Kidney tubule cell (primary cell): ENCODE results near the gene CYSTM1.
"Not testable (repeated sequence)": the region's sequence is repeated elsewhere in the genome, so short reads cannot be mapped to it uniquely, and the experiment has no call there.

Experiments
- DNase-seq: peaks from one replicate; pipeline ENCODE4 v3.0.0-alpha.2; 2018; ENCODE audit warnings: low spot score

CYSTM1 gene

DNA sequence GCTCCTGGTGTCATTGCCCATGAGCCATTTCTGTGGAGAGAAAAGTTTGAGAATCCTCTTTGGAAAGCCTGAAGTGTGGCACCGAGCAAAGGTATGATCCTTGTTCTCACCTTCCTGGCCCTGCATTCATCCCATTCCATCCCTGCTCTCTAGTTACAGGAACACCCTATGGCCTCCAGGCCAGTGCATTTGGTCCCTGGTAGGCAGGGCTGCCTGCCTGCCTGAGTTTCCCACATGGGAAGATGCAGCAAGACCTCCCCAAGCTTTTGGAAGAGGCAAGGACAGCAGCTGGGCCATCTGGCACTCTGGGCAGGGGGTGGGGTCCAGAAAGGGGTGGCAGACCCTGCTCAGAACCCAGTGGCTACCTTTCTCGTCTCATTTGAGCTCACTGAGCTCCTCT lies 24.8 kb upstream of the CYSTM1 start:
- DNase-seq, result no peak

GRCh38 chr5:140151144-140152021 lies 23.6 kb upstream of the CYSTM1 start:
- DNase-seq, result no peak

DNA sequence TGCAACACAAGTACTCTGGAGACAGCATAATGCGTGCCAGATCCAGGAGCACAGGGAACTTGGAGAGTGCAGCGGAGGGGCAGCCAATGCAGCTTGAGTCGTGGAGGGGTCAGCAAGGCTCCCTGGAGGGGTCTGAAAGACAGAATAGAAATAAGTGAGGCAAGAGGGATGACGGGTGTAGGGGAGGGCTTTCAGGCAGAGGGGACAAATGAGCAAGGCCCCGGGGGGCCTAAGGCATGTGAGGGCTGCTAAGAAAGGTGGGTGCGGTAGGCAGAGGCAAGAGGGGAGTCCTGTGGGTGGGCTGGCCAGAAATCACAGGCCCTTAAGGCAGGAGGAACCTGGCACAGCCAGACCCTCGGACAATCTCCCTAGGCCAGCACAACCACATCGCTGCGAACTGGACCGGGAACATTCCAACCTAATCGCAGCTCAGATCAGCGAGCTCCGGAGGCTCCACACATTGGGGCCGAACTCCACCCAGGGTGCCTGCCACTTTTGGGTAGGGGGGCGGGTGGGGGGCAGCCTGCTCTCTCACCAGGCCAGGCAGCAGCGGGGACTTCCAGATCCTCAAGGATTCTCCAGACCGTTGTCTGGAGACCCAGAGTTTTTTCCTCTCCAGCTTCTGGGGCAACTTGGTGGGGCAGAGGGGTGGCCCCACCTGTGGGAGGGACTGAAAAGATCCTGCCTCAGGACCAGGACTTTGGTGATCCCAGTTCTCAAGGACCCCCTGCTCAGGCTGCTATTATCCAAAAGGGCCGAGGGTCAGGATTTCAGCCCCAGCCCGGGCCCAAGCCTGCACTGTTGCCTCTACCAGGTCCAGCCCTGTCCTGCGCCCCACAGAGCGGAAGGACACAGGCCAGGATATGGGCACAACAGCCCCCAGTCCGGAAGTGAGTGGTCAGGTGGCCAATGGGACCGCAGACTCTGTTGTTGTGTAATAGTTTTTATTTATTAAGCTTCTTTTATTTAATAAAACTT lies 22.7 kb upstream of the CYSTM1 start:
- no peak for DNase-seq

DNA sequence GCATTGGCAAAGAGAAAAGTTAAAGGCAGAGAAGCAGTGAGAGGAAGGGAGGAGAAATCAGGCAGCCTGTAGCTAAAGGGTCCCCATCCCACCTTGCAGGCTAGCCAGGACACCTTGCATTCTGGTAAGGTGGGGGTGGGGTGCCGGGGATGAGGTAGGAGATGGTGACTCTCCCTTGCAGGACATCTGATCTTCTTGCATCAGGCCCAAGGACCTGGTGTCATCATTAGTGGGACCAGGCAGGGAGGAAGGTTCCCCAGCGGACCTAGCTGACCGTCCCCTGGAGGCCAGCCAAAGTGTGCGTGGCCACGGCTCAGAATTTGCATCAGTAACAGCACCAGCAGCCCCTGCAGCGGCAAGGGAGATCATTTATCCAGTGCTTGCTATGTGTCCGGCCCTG lies 21.7 kb upstream of the CYSTM1 start:
- DNase-seq, result no peak

GRCh38 chr5:140153905-140154304 lies 21.1 kb upstream of the CYSTM1 start:
- DNase-seq, result no peak

DNA sequence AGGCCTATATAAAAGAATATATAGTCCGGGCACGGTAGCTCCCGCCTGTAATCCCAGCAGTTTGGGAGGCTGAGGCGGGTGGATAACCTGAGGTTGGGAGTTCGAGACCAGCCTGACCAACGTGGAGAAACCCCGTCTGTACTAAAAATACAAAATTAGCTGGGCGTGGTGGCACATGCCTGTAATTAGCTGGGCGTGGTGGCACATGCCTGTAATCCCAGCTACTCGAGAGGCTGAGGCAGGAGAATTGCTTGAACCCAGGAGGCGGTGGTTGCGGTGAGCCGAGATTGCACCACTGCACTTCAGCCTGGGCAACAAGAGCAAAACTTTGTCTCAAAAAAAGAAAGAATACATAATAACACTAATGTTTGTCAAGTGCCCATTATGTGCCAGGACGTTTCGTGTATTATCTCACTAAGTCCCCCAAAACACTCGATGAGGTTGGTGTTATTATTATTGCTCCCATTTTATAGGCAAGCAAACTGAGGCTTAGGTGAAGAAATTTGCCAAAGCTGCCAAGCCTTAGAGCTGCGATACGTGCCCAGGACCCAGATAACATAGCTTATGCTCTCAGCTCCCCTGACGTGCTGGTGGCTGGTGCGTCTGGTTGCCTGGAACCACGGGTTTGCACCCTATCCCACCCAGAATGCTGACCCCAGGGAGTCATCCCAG lies 20.1 kb upstream of the CYSTM1 start:
- DNase-seq, result not testable (repeated sequence)

DNA sequence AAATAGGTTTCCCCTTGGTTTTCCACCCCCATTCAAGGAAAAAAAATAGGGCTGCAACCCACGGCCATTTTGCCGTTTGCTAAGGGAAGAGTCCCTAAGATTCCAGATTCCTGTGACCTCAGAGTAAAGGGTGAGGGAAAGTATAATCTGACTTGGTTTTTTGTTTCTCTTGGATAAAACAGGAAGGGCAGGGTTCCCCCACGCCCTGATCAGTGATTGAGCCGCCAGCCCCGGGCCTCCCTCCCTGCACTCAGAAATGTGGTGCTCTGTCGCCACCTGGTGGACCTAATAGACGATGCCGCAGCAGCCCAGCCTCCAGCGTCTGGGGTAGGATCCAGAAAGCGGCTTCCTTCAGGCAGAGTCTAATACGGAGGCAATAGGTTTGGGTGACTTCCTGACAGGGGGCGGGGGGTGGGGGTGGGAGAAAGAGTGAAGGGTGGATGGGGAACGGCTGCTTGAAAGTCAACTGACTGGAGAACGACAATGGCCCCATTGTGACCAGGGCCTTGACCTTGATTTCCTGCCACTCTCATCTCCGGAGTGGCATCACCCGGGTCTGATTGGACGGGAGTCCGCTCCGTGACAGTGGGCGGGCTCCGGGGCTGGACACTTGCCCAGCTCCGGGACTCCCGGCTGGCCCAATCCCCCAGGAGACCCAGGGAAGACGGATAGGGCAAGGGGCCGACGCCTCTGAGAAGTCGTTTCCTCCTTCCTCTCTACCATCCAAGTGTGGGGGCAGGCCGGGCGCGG lies 17.8 kb upstream of the CYSTM1 start:
- DNase-seq, result peak; percentile 86

DNA sequence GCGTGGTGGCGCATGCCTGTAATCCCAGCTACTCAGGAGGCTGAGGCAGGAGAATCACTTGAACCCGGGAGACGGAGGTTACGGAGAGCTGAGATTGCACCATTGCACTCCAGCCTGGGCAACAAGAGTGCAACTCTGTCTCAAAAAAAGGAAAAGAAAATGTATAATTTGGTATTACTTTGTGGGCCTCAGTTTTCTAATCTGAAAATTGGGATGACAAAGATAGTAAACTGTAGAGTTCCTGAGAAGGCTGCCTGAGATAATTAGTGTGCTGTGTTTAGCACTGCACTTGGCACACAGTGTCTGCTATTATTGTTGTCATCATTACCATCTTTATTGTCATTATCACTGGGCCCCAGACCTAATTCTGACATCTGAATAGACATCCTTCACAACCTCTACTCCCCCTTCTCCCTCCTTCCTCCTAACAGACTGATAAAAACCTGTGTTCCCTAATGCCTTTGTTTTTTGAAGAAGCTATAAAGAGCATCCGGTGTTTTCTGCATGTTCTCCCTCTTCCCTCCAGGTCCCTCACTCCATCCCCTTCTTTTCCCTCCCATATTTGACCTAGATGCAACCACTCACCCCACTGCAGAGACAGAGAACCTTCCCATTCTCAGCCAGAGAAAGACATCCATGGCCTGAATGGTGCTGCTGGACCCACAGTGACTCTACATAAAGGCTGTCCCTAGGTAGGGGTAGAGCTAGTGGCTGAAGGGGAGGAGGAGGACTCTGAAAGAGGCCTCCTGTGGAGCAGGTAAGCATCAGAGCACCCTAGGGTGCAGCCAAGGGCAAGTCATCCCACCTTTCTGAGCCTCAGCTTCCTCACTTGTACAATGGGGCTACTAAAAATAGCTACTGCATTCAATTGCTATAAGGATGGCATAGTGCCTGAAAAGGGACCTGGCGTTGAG lies 15.7 kb upstream of the CYSTM1 start:
- DNase-seq, result no peak

DNA sequence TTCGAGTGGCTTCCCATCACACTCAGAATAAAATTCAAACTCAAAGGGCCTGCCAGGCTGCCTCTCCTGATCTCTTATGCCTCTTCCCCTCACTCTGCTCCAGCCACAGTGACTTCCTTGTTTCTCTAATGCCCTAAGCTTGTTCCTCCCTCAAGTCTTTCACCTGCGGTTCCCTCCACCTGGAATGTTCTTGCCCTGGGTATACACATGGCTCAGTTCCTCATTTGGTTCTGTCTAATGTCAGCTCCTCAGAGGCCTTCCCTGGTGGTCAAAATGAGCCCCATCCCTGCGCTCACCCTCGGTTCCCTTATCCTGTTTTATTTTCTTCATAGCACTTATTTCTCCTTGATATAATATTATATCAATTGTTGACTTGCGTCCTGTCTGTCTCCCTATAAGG lies 12.7 kb upstream of the CYSTM1 start:
- no peak for DNase-seq

DNA sequence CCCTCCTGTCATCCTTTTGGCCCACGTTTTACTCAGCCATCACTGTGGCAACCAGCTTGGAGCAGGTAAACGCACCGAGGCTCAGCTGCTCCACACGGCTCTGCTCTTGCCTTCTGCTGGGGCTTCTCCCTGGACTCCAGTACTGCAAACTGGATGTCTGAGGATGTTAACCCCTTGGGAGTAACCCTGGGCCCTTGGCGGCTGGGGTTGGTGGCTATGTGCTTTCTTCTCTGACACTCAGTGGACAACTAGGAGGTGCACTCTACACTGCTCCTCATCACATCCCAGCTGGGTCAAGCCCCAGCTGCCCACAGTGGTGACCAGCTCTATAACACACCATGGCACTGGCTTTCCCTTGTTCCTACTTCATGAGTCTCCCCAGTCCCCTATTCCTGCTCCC lies 12.2 kb upstream of the CYSTM1 start:
- DNase-seq, result no peak

GRCh38 chr5:140165101-140165922 lies 9.7 kb upstream of the CYSTM1 start:
- DNase-seq, result no peak

DNA sequence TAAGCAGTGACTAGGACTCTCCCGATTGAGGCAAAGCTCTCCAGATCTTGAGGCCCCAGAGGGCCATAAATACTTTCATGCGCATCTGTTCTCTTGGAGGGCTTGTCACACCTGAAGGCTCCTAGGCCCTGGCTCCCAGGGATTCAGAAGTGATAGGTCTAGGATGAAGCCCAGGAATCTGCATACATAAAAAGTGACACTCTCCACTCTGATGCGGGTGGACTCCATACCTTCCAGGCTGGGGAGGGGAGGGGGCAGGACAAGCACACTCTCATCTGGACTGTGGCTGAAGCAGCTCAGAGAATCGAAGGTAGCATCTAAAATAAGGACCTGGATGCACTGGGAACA lies 9.1 kb upstream of the CYSTM1 start:
- no peak for DNase-seq

DNA sequence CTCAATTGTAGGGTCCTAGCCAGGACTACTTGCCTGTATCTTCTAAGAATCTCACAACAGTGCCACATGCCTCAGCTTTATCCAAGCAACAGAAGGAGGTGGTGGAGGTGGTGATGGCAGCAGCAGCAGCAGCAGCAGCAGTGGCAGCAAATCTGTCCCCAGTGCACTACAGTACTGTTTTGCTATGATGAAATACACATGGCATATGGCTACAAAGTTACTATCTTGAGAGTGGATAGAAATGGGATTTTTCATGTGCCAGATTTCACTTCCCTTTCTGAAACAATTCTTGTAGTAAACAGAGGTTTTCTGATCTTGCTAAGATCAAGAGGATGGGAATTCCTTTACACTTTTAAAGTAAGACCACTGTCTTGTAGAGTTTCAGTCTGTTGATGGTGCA lies 8.1 kb upstream of the CYSTM1 start:
- no peak for DNase-seq

GRCh38 chr5:140168371-140168770 lies 6.6 kb upstream of the CYSTM1 start:
- peak; percentile 13 for DNase-seq

DNA sequence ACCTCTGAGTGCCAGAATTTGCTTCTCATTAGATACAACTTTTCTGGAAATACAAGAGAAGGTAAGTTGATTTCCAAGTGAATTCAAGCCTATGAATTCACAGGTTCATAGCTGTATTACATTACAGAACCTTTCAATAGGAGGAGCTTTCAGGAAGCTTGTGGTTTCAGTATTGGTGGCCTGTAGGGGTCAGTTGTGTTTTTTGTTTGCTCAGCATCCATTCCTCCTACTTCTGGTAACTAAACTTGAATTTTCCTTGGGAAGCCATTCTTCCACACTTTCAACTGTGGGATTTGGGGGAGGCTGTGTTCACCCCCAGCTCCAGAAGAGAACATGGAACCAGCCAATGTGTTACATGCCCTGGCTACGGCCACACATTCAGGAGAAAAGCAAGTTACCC lies 5.6 kb upstream of the CYSTM1 start:
- peak; percentile 13 for DNase-seq

GRCh38 chr5:140172483-140172882 lies 2.5 kb upstream of the CYSTM1 start:
- DNase-seq, result no peak

DNA sequence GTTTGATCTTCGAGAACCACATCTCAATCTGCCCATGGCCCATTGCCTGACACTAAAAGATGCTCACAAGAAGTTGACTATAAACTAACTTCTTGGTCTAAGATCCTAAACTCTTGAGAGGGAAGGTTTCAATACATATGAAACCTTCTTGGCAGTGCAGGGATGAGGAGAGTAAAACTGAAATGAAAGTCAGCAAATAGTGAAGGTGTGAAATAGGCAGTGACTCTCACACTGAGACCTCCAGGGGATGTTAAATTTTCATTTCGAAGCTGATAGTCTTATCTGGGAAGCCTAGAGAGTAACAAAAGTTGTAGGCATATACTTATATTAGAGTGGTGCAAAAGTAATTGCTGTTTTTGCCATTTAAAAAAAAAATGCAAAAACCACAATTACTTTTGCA lies 974 bp upstream of the CYSTM1 start:
- DNase-seq, result no peak

- DNase-seq, result peak; percentile 83
Measured at GRCh38 chr5:140175367-140176030, 511 bp downstream of the CYSTM1 start.

DNA sequence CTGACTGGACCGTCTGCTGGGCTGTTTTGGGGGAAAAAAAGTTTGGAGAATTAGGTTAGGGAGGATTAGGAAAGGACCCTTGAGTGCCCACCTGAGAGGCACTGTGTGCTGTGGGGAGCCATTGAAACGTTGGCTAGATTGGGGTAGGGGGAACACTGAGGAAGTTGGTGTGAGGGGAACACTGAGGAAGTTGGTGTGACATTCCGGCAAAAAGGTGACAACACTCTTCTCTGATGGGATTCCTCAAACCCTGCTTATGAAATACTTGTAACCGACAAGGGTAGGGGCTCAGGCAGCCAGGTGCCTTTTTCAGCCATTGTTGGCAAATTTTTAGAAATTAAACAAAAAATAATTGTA lies 1.0 kb downstream of the CYSTM1 start:
- no peak for DNase-seq

- no peak for DNase-seq
Measured at GRCh38 chr5:140178086-140178410, 3.1 kb downstream of the CYSTM1 start.
